Left renal pelvis (tissue), 4 donors: ENCODE data around the gene SANBR. TPM values are rescaled to one million over a fixed set of nuclear protein-coding genes. Genes with fewer than 3 reads are reported as not detected.

Experiments
- DNase-seq, 4 donors: peaks; one replicate each; pipeline ENCODE4 v3.0.0-alpha.2; 2013; ENCODE audit warnings: low read depth in 4 of 4, low spot score in 3 of 4
- polyA plus RNA-seq, 4 donors: library from polyadenylated mRNA; unstranded; fragments of 120-200 nt; gene quantifications; one replicate each; pipeline ENCODE4 v1.2.1, GENCODE V29; 2013; ENCODE audit not compliant: insufficient read length in 4 of 4

The SANBR gene
- polyA plus RNA-seq, 4 donors: 14.0 to 26.2 (median 15.6) TPM

DNA sequence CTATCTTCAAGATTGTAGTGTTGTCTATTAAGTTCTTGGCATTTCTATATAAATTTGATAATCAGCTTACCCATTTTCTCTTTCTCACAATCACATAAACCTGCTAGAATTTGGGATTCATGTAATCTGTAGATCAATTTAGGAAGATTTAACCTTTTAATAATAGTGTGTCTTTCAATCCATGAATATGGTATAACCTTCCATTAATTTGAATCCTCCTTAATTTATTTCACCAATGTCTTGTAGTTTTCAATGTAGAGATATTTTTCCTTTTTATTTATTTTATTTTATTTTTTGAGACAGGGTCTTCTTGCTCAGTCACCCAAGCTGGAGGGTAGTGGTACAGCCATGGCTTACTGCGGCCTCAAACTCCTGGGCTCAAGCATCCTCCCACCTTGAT, 20.2 kb downstream of the SANBR start:
- no peak for DNase-seq

DNA sequence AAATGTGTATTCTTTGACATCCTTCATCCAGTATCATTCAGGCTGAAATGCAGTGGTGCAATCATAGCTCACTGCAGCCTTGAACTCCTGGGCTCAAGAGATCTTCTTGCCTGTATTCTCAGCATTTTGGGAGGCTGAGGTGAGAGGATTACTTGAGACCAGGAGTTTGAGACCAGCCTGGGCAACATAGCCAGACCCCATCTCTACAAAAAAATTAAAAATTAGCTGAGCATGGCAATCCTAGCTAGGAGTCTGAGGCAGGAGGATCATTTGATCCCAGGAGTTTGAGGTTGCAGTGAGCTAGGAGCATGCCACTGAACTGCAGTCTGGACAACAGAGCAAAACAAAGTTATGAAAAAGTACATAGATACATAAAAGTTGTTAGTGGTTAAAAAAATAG, 24.1 kb downstream of the SANBR start:
- no peak for DNase-seq

DNA sequence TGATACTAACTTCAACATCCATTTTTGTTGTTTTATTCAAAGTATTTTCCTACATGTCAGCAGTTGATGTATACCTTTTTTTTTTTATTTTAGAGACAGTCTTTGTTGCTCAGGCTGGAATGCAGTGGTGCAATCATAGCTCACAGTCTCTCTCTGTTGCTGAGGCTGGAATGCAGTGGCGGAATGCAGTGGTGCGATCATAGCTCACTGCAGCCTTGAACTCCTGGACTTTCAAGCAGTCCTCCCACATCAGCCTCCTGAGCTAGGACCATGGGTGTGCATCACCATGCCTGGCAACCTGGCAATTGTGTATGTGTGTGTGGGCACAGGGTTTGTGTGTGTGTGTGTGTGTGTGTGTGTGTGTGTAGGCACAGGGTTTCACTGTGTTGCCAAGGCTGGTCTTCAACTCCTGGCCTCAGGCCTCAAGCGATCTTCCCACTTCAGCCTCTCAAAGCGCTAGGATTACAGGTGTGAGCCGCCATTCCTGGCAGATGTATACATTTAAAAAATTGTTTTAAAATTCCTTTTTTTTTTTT, 24.8 kb downstream of the SANBR start:
- no peak for DNase-seq

DNA sequence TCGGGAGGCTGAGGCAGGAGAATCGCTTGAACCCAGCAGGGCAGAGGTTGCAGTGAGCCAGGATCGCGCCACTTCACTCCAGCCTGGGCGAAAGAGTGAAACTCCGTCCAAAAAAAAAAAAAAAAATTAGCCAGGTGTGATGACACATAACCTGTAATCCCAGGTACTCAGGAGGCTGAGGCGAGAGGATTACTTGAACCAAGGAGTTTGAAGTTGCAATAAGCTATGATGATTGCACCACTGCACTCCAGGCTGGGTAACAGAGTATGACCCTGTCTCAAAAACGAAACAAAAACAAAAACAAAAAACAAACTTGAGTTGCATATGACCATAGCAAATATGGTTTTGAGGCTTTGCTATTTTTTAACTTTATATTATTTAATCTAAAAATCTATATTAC, 25.8 kb downstream of the SANBR start:
- no peak for DNase-seq

DNA sequence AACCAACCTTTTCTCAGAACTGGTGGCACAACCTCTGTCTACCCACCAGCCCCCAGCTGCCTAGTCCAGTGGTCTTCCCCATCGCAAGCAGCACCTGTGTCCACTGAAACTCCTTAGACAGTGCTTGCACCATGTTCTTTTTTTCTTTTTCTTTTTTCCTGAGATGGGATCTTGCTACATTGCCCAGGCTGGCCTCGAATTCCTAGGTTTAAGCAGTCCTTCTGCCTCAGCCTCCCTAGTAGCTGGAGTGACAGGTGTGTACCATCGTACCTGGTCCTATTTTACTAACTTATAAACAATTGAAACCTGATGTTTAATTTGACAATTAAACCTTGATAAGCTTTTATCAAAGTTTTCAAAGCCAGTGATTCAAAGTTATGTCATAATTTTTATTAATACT, 30.8 kb downstream of the SANBR start:
- no peak for DNase-seq

DNA sequence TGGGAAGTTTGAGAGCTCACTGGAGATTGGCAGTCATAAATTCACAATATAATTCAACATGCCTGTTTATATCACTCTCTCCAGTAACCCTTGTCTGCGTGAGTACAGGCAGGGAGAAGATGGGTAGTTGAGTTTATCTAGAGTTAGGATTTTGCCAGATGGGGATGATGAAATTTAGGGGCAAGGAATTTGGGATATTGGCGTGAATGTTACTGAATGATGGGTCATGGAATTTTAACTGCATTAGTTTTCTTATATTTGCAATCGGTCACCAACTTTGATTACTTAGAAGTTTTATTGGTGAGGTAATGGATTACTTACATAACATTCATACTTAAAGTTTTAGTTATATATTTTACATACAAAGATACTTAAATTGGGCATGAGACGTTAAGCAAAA, 35.1 kb downstream of the SANBR start:
- no peak for DNase-seq

DNA sequence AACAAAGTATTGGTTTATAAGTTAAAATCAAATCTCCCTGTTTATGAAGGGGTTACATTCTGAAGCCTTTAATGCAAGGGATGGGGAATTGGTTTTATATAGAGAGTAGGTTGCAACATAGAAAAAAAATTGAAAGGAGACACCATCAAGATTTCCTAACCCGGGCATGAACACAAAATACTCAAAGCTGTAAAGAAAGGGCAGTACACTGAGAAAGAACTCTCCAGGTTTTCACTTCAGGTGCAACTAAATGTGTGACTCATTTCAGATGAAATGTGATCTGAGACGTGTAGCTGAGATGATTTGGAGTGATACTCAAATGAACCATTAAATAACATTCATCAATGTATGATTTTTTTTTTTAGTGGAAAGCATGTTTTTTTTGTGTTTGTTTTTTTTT, 43.6 kb downstream of the SANBR start:
- no peak for DNase-seq

DNA sequence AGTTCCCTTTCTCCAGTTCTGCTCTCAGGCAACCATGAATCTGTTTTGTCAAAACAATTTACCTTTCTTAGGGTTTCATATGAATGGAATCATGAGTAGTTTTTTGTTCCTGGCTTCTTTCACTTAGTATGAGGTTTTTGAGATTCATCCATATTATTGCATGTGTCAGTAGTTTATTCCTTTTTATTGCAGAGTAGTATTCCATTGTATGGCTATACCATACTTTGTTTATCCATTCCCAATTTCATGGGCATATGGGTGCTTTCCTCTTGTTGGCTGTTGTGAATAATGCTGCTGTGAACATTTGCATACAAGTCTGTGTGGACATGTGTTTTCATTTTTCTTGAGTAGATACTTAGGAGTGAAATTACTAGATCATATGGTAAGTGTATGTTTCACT, 46.0 kb downstream of the SANBR start:
- DNase-seq: no peak

DNA sequence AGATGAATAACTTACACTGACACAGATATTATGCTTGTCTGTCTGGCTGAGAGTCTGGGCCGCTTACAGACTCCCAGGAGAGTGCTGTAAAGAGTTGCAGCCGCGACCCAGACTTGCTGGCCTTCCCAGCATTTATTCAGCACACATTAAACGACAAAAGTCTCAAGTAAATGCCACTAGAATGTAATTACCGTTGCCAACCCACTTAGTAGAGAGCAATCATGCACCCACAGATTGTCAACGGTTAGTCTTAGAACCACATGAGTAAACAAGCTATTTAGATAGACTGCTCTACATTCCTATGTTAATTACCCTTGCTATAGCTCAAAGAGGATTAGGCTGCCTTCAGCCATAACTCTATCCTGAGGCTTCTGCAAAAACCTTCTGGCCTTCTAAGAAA, 48.5 kb downstream of the SANBR start:
- no peak for DNase-seq

Other genes with a start within 250 kb of the SANBR start
- gene REL, start 184.3 kb upstream of the SANBR start, polyA plus RNA-seq: 1 to 10 TPM; 7.9 to 9.1 (median 8.3) TPM
- gene PEX13, start 48.2 kb upstream of the SANBR start, polyA plus RNA-seq: 10 to 100 TPM; 27.5 to 31.3 (median 28.9) TPM
- gene PUS10, start 47.6 kb upstream of the SANBR start, polyA plus RNA-seq: 10 to 100 TPM in 3 of 4 donors, 1 to 10 TPM in 1; 8.9 to 11.4 (median 11.3) TPM
- gene C2orf74, start 96.3 kb downstream of the SANBR start, polyA plus RNA-seq: 10 to 100 TPM; 22.8 to 47.3 (median 38.2) TPM